ENCODE data around the gene HAP1. TPM values are rescaled to one million over a fixed set of nuclear protein-coding genes. Genes with fewer than 3 reads are reported as not detected.

The HAP1 gene
- total RNA-seq, 1 donor from 2014 or later = 1.2 TPM

DNA sequence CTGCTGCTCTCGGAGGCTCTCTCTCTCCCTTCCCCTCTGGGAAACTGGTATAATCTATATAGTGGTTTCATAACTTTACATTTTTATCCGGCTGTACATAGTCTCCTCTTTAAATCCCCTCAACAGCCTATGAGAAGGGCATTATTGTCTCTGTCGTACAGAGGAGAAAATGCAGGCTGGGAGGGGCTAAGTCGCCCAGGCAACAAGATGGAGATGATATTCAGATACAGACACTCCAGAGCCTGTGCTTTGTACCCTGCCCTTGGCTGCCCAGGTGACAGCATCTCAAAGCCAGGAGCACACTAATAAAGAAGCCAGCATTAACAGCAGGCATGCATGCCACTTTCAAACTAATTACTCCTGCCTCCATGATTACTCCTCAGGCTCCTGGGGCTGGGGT is 50.4 kb downstream of the HAP1 start:
- H3K4me1 ChIP-seq = peaks cover 8% of the 10 kb centered on the region
- H3K4me3 ChIP-seq = no peak overlapping the region
- intact Hi-C loops (cut with DNase I) = no loop called here
- H3K36me3 ChIP-seq = no peaks in the 10 kb centered on the region
- no peaks in the 10 kb centered on the region for H3K27me3 ChIP-seq
- no peak overlapping the region for H3K27ac ChIP-seq
- no peak for TF ChIP-seq POLR2A (IDR thresholded peaks at IDR 0.05)
- TF ChIP-seq CTCF (IDR thresholded peaks at IDR 0.05) = no peak
- TF ChIP-seq POLR2AphosphoS5 (IDR thresholded peaks at IDR 0.05; ENCODE audit: insufficient read depth in 1 of 2, low read depth in 1 of 2) = no peak
- H3K9me3 ChIP-seq = no peaks in the 10 kb centered on the region
- no peak for DNase-seq (ENCODE audit: extremely low spot score in 2 of 2)

- Histone ChIP-seq H3K27ac (no peak overlapping the region), H3K36me3 (no peaks in the 10 kb centered on the region), H3K9me3 (no peaks in the 10 kb centered on the region), H3K27me3 (no peaks in the 10 kb centered on the region), H3K4me1 (peaks cover 8% of the 10 kb centered on the region), H3K4me3 (no peak overlapping the region)
- intact Hi-C loops (cut with DNase I) = no loop called here
- DNase-seq (ENCODE audit: extremely low spot score in 2 of 2) = no peak
- TF ChIP-seq POLR2AphosphoS5 (IDR thresholded peaks at IDR 0.05; ENCODE audit: insufficient read depth in 1 of 2, low read depth in 1 of 2) (no peak), CTCF (IDR thresholded peaks at IDR 0.05) (no peak), POLR2A (IDR thresholded peaks at IDR 0.05) (no peak)
Observed at GRCh38 chr17:41683441-41684007, 50.9 kb downstream of the HAP1 start.

DNA sequence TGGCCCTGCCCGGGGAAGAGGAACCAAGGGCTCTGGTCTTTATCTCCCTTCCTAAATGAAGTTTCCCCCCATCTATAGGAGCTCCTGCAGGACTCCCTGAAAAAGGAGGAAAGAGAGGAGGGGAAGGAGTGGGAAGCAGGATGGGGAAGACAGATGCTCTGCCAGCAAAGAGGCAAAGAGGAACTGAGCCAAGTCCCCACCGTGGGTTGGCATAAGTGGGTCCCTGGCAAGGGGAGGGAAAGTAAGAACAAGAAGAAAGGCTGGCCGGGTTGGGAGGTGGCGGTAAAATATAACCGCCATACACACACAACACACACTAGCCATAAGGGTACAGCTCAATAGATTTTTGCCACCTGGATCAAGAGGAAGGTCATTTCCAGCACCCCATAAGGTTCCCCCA is 51.8 kb downstream of the HAP1 start:
- no peak for TF ChIP-seq CTCF (IDR thresholded peaks at IDR 0.05)
- TF ChIP-seq POLR2AphosphoS5 (IDR thresholded peaks at IDR 0.05; ENCODE audit: insufficient read depth in 1 of 2, low read depth in 1 of 2) = no peak
- TF ChIP-seq POLR2A (IDR thresholded peaks at IDR 0.05) = no peak
- no peaks in the 10 kb centered on the region for H3K9me3 ChIP-seq
- H3K4me1 ChIP-seq = peaks cover 2% of the 10 kb centered on the region
- intact Hi-C loops (cut with DNase I) = no loop called here
- H3K27me3 ChIP-seq = no peaks in the 10 kb centered on the region
- H3K36me3 ChIP-seq = no peaks in the 10 kb centered on the region
- DNase-seq (ENCODE audit: extremely low spot score in 2 of 2) = no peak
- no peak overlapping the region for H3K4me3 ChIP-seq
- H3K27ac ChIP-seq = no peak overlapping the region

DNA sequence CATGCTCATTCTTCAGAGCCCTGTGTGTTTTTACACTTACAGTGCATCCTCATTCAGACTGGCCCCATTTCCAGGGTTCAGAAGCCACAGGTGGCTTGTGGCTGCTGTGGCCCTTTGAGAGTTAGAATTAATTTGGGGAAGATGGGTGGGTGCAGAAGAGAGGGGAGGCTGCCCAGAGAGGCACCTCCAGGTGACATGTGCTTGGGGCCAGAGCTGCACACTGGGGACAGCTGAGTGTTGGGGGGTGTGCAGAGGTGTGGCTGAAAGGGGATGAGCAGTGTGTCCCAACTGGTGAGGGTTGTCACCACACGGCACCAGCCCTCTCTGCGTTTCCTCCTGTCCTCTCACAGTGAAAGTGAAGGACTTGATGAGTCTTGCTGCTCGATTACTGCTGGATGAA is 52.7 kb downstream of the HAP1 start:
- no peak for TF ChIP-seq CTCF (IDR thresholded peaks at IDR 0.05)
- TF ChIP-seq POLR2A (IDR thresholded peaks at IDR 0.05) = no peak
- TF ChIP-seq POLR2AphosphoS5 (IDR thresholded peaks at IDR 0.05; ENCODE audit: insufficient read depth in 1 of 2, low read depth in 1 of 2) = no peak
- H3K36me3 ChIP-seq = no peaks in the 10 kb centered on the region
- H3K27me3 ChIP-seq = no peaks in the 10 kb centered on the region
- H3K27ac ChIP-seq = no peak overlapping the region
- intact Hi-C loops (cut with DNase I) = no loop called here
- H3K9me3 ChIP-seq = no peaks in the 10 kb centered on the region
- no peak for DNase-seq (ENCODE audit: extremely low spot score in 2 of 2)
- H3K4me3 ChIP-seq = no peak overlapping the region
- peaks cover under 1% of the 10 kb centered on the region for H3K4me1 ChIP-seq

GRCh38 chr17:41680426-41681040 is 53.9 kb downstream of the HAP1 start:
- intact Hi-C loops (cut with DNase I) = no loop called here
- Histone ChIP-seq H3K27me3 (no peaks in the 10 kb centered on the region), H3K4me1 (peaks cover 6% of the 10 kb centered on the region), H3K27ac (no peak overlapping the region), H3K4me3 (no peak overlapping the region), H3K9me3 (no peaks in the 10 kb centered on the region), H3K36me3 (no peaks in the 10 kb centered on the region)
- TF ChIP-seq POLR2A (IDR thresholded peaks at IDR 0.05) = no peak
- no peak for TF ChIP-seq POLR2AphosphoS5 (IDR thresholded peaks at IDR 0.05; ENCODE audit: insufficient read depth in 1 of 2, low read depth in 1 of 2)
- TF ChIP-seq CTCF (IDR thresholded peaks at IDR 0.05) = no peak
- DNase-seq (ENCODE audit: extremely low spot score in 2 of 2) = no peak
